ENCODE measurements around the gene FGF18. TPM values are rescaled to one million over a fixed set of nuclear protein-coding genes. Genes with fewer than 3 reads are reported as not detected.

The FGF18 gene
- total and polyA plus RNA-seq, 2 experiments from 2014 or later = 50.3 to 81.9 TPM

GRCh38 chr5:171467107-171467506, 47.7 kb downstream of the FGF18 start:
- H3K4me3 ChIP-seq = no peak overlapping the region
- no peak overlapping the region for H3K27ac ChIP-seq
- TF ChIP-seq, protein P1, sequence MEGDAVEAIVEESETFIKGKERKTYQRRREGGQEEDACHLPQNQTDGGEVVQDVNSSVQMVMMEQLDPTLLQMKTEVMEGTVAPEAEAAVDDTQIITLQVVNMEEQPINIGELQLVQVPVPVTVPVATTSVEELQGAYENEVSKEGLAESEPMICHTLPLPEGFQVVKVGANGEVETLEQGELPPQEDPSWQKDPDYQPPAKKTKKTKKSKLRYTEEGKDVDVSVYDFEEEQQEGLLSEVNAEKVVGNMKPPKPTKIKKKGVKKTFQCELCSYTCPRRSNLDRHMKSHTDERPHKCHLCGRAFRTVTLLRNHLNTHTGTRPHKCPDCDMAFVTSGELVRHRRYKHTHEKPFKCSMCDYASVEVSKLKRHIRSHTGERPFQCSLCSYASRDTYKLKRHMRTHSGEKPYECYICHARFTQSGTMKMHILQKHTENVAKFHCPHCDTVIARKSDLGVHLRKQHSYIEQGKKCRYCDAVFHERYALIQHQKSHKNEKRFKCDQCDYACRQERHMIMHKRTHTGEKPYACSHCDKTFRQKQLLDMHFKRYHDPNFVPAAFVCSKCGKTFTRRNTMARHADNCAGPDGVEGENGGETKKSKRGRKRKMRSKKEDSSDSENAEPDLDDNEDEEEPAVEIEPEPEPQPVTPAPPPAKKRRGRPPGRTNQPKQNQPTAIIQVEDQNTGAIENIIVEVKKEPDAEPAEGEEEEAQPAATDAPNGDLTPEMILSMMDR (IDR thresholded peaks at IDR 0.05; ENCODE audit: low read depth, low read length) = no peak
- H3K27me3 ChIP-seq = no peaks in the 10 kb centered on the region
- H3K36me3 ChIP-seq = no peaks in the 10 kb centered on the region
- H3K9me3 ChIP-seq (ENCODE audit: low read depth) = no peaks in the 10 kb centered on the region
- H3K4me1 ChIP-seq (ENCODE audit: low read depth) = no peaks in the 10 kb centered on the region
- no peak for DNase-seq (ENCODE audit: low read depth in 1 of 2, low spot score in 1 of 2)

DNA sequence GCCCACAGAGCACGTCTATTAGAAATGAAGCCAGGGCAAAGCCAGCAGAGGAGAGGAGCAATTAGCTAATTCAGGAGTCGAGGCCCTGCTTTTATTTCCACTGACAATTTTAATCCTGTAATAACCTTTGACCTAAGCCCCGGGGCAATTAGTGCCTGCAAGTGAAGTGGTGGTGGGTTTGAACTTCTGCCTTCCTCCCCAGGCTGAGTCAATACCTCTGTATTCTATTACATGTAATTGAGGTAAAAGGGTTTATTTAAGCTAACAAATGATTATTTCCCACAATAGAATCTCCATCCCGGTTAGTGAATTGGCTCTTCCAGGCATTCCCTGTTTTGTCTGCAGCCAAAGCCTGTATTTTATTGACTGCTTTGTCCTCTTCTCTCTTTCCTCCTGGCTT, 49.9 kb downstream of the FGF18 start:
- Histone ChIP-seq H3K27ac (no peak overlapping the region), H3K4me3 (no peak overlapping the region), H3K27me3 (no peaks in the 10 kb centered on the region), H3K4me1 (ENCODE audit: low read depth) (no peaks in the 10 kb centered on the region), H3K36me3 (no peaks in the 10 kb centered on the region), H3K9me3 (ENCODE audit: low read depth) (no peaks in the 10 kb centered on the region)
- TF ChIP-seq, protein P1 (IDR thresholded peaks at IDR 0.05; ENCODE audit: low read depth, low read length) = no peak
- no peak for DNase-seq (ENCODE audit: low read depth in 1 of 2, low spot score in 1 of 2)

DNA sequence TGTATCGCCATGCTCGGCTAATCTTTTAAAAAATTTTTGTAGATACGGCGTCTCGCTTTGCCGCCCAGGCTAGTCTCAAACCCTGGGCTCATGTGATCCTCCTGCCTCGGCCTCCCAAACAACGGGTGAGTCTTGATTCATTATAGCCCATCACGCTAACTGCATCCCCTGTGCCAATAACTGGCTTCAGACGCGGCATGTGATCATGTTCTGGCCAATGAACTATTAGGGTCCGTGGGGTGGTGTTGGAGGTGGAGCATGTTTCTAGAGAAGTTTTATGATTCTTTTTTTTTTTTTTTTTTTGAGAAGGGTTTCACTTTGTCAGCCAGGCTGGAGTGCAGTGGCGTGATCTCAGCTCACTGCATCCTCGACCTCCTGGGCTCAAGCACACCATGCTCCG, 51.0 kb downstream of the FGF18 start:
- no peaks in the 10 kb centered on the region for H3K36me3 ChIP-seq
- DNase-seq (ENCODE audit: low read depth in 1 of 2, low spot score in 1 of 2) = no peak
- no peaks in the 10 kb centered on the region for H3K4me1 ChIP-seq (ENCODE audit: low read depth)
- H3K4me3 ChIP-seq = no peak overlapping the region
- TF ChIP-seq, protein P1 (IDR thresholded peaks at IDR 0.05; ENCODE audit: low read depth, low read length) = no peak
- H3K27ac ChIP-seq = no peak overlapping the region
- H3K27me3 ChIP-seq = no peaks in the 10 kb centered on the region
- H3K9me3 ChIP-seq (ENCODE audit: low read depth) = no peaks in the 10 kb centered on the region

DNA sequence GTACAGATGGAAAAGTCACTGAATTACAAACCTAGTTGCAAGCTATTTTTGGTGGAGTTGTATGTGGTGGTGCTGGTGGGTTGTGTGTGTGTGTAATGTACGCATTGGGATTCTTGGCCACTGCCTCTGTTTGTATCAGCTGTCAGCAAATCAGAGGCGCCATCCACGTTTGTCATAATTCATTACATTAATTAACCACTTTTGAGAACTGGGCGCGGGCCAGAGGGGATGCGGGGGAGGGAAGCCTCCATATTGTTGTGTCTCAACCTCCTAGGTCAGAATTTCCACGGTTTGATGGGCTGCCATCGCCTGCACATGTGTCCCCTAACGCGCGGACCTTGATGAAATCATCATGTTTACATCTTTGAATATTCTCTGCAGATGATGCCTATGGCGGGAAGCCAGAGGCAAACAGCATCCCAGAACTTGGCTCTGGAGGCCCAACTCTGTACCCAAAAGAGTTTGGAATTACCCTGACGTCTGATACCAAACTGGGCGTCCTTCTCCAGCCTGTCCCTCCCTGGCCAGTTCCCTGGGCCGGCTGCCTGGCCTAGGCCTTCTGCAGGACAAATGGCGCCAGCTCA, 54.9 kb downstream of the FGF18 start:
- no peaks in the 10 kb centered on the region for H3K27me3 ChIP-seq
- TF ChIP-seq, protein P1 (IDR thresholded peaks at IDR 0.05; ENCODE audit: low read depth, low read length) = no peak
- H3K36me3 ChIP-seq = no peaks in the 10 kb centered on the region

DNA sequence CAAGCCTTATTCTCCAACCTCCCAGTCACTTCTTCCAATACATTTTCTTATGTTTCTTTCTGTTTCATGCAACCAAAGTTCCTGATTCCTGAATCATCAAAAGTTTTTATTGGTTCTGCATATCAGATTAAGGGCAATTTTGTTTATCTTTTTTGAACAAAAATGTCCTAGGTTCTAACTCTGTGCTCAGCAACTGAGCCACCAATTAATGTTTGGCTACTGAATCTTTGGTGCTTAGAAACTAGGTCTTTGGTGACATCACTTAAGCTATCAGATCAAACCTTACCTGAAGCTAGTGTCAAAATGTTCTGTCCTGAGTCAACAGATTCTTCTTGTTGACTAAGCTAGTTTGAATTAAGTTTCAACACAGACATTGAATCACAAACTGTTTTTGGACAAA, 56.1 kb downstream of the FGF18 start:
- Histone ChIP-seq H3K9me3 (ENCODE audit: low read depth) (no peaks in the 10 kb centered on the region), H3K27me3 (no peaks in the 10 kb centered on the region), H3K4me3 (no peak overlapping the region), H3K36me3 (no peaks in the 10 kb centered on the region), H3K4me1 (ENCODE audit: low read depth) (no peaks in the 10 kb centered on the region), H3K27ac (no peak overlapping the region)
- DNase-seq (ENCODE audit: low read depth in 1 of 2, low spot score in 1 of 2) = no peak
- TF ChIP-seq, protein P1 (IDR thresholded peaks at IDR 0.05; ENCODE audit: low read depth, low read length) = no peak

More for the DNA sequence above, 54.9 kb downstream of the FGF18 start:
- H3K27ac ChIP-seq = no peak overlapping the region
- no peak overlapping the region for H3K4me3 ChIP-seq
- DNase-seq (ENCODE audit: low read depth in 1 of 2, low spot score in 1 of 2) = no peak
- no peaks in the 10 kb centered on the region for H3K9me3 ChIP-seq (ENCODE audit: low read depth)
- no peaks in the 10 kb centered on the region for H3K4me1 ChIP-seq (ENCODE audit: low read depth)

Data from cardiac muscle cell (in vitro differentiated cells and primary cell).